HK-2 (cell line): ENCODE results near the gene SCAF4.

Experiments used
- DNase-seq: peaks from one replicate; pipeline ENCODE4 v3.0.0-alpha.2; 2018; ENCODE audit not compliant: unreplicated experiment

SCAF4 gene

GRCh38 chr21:31713973-31714740, 17.8 kb downstream of the SCAF4 start:
- DNase-seq: no peak

GRCh38 chr21:31713115-31713514, 18.8 kb downstream of the SCAF4 start:
- DNase-seq: no peak

GRCh38 chr21:31711745-31712285, 20.1 kb downstream of the SCAF4 start:
- no peak for DNase-seq

- DNase-seq: no peak
These were observed 20.6 kb downstream of the SCAF4 start for GRCh38 chr21:31711326-31711725.

GRCh38 chr21:31710586-31710985, 21.3 kb downstream of the SCAF4 start:
- DNase-seq: no peak

GRCh38 chr21:31708541-31708940, 23.4 kb downstream of the SCAF4 start:
- no peak for DNase-seq

- no peak for DNase-seq
These were observed 24.4 kb downstream of the SCAF4 start for GRCh38 chr21:31707499-31707898.

GRCh38 chr21:31706562-31706961, 25.4 kb downstream of the SCAF4 start:
- DNase-seq: no peak

- no peak for DNase-seq
These were observed 31.9 kb downstream of the SCAF4 start for GRCh38 chr21:31700040-31700439.

- no peak for DNase-seq
These were observed 33.5 kb downstream of the SCAF4 start for GRCh38 chr21:31698461-31698860.

- DNase-seq: no peak
These were observed 35.5 kb downstream of the SCAF4 start for GRCh38 chr21:31696424-31696823.

GRCh38 chr21:31693222-31693621, 38.7 kb downstream of the SCAF4 start:
- no peak for DNase-seq

GRCh38 chr21:31688603-31689368, 43.1 kb downstream of the SCAF4 start:
- DNase-seq: no peak

- DNase-seq: no peak
These were observed 44.8 kb downstream of the SCAF4 start for GRCh38 chr21:31687108-31687507.

- DNase-seq: no peak
These were observed 45.5 kb downstream of the SCAF4 start for GRCh38 chr21:31686272-31686915.

GRCh38 chr21:31684918-31685317, 47.0 kb downstream of the SCAF4 start:
- no peak for DNase-seq

GRCh38 chr21:31683029-31683428, 48.9 kb downstream of the SCAF4 start:
- no peak for DNase-seq

- DNase-seq: no peak
These were observed 49.3 kb downstream of the SCAF4 start for GRCh38 chr21:31682620-31683019.

- DNase-seq: no peak
These were observed 53.4 kb downstream of the SCAF4 start for GRCh38 chr21:31678478-31678877.

GRCh38 chr21:31677047-31677446, 54.9 kb downstream of the SCAF4 start:
- DNase-seq: no peak

GRCh38 chr21:31675960-31676359, 56.0 kb downstream of the SCAF4 start:
- no peak for DNase-seq

- DNase-seq: no peak
These were observed 56.6 kb downstream of the SCAF4 start for GRCh38 chr21:31675318-31675717.
